Measurements from ENCODE around the gene GON4L.

DNA sequence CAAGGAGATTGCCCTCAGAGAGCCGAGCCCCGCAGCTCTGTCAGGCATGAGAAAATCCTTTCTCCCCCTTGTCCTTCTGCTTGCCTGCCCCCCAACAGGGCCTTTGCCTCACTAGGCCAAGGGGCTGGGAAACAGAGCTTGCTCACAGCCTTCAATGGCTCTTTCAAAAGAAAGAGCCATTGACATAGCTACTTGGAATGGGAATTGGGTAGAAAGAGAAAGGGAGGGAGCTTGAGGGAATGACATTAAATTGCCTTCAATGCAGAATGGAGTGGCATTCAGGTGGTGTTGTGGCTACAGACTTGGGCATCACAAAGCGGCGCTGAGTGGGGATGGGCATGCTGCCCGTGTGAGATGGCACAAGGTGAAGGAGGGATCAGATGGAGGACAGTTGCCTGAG lies 15.5 kb upstream of the GON4L start:
- TF ChIP-seq POLR2A (IDR thresholded peaks at IDR 0.05), result no peak
- TF ChIP-seq, protein P1, sequence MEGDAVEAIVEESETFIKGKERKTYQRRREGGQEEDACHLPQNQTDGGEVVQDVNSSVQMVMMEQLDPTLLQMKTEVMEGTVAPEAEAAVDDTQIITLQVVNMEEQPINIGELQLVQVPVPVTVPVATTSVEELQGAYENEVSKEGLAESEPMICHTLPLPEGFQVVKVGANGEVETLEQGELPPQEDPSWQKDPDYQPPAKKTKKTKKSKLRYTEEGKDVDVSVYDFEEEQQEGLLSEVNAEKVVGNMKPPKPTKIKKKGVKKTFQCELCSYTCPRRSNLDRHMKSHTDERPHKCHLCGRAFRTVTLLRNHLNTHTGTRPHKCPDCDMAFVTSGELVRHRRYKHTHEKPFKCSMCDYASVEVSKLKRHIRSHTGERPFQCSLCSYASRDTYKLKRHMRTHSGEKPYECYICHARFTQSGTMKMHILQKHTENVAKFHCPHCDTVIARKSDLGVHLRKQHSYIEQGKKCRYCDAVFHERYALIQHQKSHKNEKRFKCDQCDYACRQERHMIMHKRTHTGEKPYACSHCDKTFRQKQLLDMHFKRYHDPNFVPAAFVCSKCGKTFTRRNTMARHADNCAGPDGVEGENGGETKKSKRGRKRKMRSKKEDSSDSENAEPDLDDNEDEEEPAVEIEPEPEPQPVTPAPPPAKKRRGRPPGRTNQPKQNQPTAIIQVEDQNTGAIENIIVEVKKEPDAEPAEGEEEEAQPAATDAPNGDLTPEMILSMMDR (IDR thresholded peaks at IDR 0.05 in 4 of 5, conservative IDR thresholded peaks at IDR 0.05 in 1 of 5), result no peak
